DOHH2 (cell line): Measurements from ENCODE around the gene HOXD9.
A peak's percentile ranks its signal among the peaks of the same experiment; 100 is the strongest.

Experiments used
- H3F3A ChIP-seq: fragments of 200-600 bp; sonication (generic), shearing (Covaris generic); 2 replicates; pipeline ENCODE4 v1.6.0; 2016; ENCODE audit warnings: antibody characterized with exemption, mild to moderate bottlenecking; ENCODE audit not compliant: control insufficient read depth, insufficient read depth
- H3K27ac ChIP-seq: fragments of 200-600 bp; sonication (generic); 2 replicates; pipeline ENCODE4 v1.5.1; 2014; ENCODE audit warnings: low read depth, mild to moderate bottlenecking, low read length, moderate library complexity
- H3K27me3 ChIP-seq: fragments of 200-600 bp; sonication (generic); 2 replicates; pipeline ENCODE4 v1.6.1; 2014; ENCODE audit warnings: mild to moderate bottlenecking, low read length, mixed read lengths; ENCODE audit not compliant: control insufficient read depth
- H3K36me3 ChIP-seq: fragments of 200-600 bp; sonication (generic); 2 replicates; pipeline ENCODE4 v1.6.1; 2014; ENCODE audit warnings: mild to moderate bottlenecking, low read length, moderate library complexity, mixed read lengths; ENCODE audit not compliant: control insufficient read depth
- H3K4me1 ChIP-seq: fragments of 200-600 bp; sonication (generic); 2 replicates; pipeline ENCODE4 v1.6.1; 2014; ENCODE audit warnings: mild to moderate bottlenecking, low read length, mixed read lengths; ENCODE audit not compliant: control insufficient read depth
- H3K4me2 ChIP-seq: fragments of 200-600 bp; sonication (generic); 2 replicates; pipeline ENCODE4 v1.6.0; 2014; ENCODE audit warnings: mild to moderate bottlenecking, low read length, moderate library complexity
- H3K4me3 ChIP-seq: fragments of 200-600 bp; sonication (generic); 2 replicates; pipeline ENCODE4 v1.5.1; 2014; ENCODE audit warnings: mild to moderate bottlenecking, low read length, mixed read lengths
- H3K79me2 ChIP-seq: fragments of 200-600 bp; sonication (generic); 2 replicates; pipeline ENCODE4 v1.6.1; 2014; ENCODE audit warnings: mild to moderate bottlenecking, low read length, mixed read lengths; ENCODE audit not compliant: control insufficient read depth
- H3K9me2 ChIP-seq: fragments of 200-600 bp; sonication (generic); replicated peaks from 2 replicates; pipeline ENCODE4 v1.6.1; 2014; ENCODE audit warnings: mild to moderate bottlenecking, low read length, mixed read lengths; ENCODE audit not compliant: control insufficient read depth
- H3K9me3 ChIP-seq: fragments of 200-600 bp; sonication (generic); 2 replicates; pipeline ENCODE4 v1.6.1; 2014; ENCODE audit warnings: antibody characterized with exemption, low read length, mixed read lengths; ENCODE audit not compliant: control insufficient read depth, insufficient read depth
- H4K20me1 ChIP-seq: fragments of 200-600 bp; sonication (generic); 2 replicates; pipeline ENCODE4 v1.6.0; 2014; ENCODE audit warnings: low read depth, mild to moderate bottlenecking, antibody characterized with exemption, low read length, moderate library complexity; ENCODE audit not compliant: control insufficient read depth, insufficient read depth
- CTCF ChIP-seq: fragments of 200-600 bp; sonication (generic); IDR thresholded peaks from one replicate; pipeline ENCODE4 v1.5.1; 2014; ENCODE audit warnings: antibody characterized with exemption, mild to moderate bottlenecking, low read depth, low read length; ENCODE audit not compliant: poor library complexity, severe bottlenecking
- EZH2phosphoT487 ChIP-seq: fragments of 200-600 bp; sonication (generic); IDR thresholded peaks from 2 replicates; pipeline ENCODE4 v1.6.1; 2017; ENCODE audit warnings: borderline replicate concordance, mild to moderate bottlenecking, antibody characterized with exemption, low read length, moderate library complexity, mixed read lengths

HOXD9 gene

GRCh38 chr2:176126929-176127773 lies 4.6 kb downstream of the HOXD9 start:
- Histone ChIP-seq H3K36me3 (no peaks in the 10 kb centered on the region), H3K9me2 (no peaks in the 10 kb centered on the region), H3K4me3 (no peak overlapping the region), H3F3A (no peaks in the 10 kb centered on the region), H3K27ac (no peak overlapping the region), H3K9me3 (no peaks in the 10 kb centered on the region), H3K27me3 (peaks cover 11% of the 10 kb centered on the region; the same call in 1 of the 2 replicates), H3K4me2 (no peak overlapping the region), H3K4me1 (no peaks in the 10 kb centered on the region), H4K20me1 (no peaks in the 10 kb centered on the region), H3K79me2 (no peaks in the 10 kb centered on the region)
- TF ChIP-seq CTCF, result peak; percentile 83
- no peak for TF ChIP-seq EZH2phosphoT487

DNA sequence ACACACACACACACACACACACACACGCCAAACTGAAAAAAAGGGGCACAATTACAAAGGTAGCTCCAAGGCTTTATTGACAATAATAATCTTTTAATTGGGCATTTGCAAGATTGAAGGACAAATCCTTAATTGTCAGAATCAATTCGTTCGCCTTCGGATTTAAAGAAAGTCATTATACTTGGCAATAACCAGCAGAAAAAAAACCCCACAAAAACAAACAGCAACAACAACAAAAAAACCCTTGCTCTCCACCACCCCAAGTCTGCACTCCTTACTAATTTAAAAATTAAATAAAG lies 5.2 kb downstream of the HOXD9 start:
- H3K27me3 ChIP-seq, result peaks cover 11% of the 10 kb centered on the region; the same call in 1 of the 2 replicates
- H3K79me2 ChIP-seq, result no peaks in the 10 kb centered on the region

GRCh38 chr2:176128172-176128981 lies 5.9 kb downstream of the HOXD9 start:
- Histone ChIP-seq H3K27ac (no peak overlapping the region), H4K20me1 (no peaks in the 10 kb centered on the region), H3K4me3 (no peak overlapping the region), H3K9me3 (no peaks in the 10 kb centered on the region), H3K4me2 (no peak overlapping the region), H3K79me2 (no peaks in the 10 kb centered on the region), H3K9me2 (no peaks in the 10 kb centered on the region), H3K36me3 (no peaks in the 10 kb centered on the region), H3K27me3 (peaks cover 11% of the 10 kb centered on the region; the same call in 1 of the 2 replicates), H3K4me1 (no peaks in the 10 kb centered on the region), H3F3A (no peaks in the 10 kb centered on the region)
- TF ChIP-seq CTCF, result no peak
- TF ChIP-seq EZH2phosphoT487, result no peak

More for the DNA sequence above, 5.2 kb downstream of the HOXD9 start:
- no peaks in the 10 kb centered on the region for H3K9me3 ChIP-seq
- H3K9me2 ChIP-seq, result no peaks in the 10 kb centered on the region
- no peak overlapping the region for H3K27ac ChIP-seq
- H3K4me3 ChIP-seq, result no peak overlapping the region
- TF ChIP-seq EZH2phosphoT487 (no peak), CTCF (no peak)
- H4K20me1 ChIP-seq, result no peaks in the 10 kb centered on the region
- H3K4me2 ChIP-seq, result no peak overlapping the region
- no peaks in the 10 kb centered on the region for H3F3A ChIP-seq
- H3K36me3 ChIP-seq, result no peaks in the 10 kb centered on the region
- H3K4me1 ChIP-seq, result no peaks in the 10 kb centered on the region
